ENCODE measurements around the gene SP140. TPM values are rescaled to one million over a fixed set of nuclear protein-coding genes. Genes with fewer than 3 reads are reported as not detected.

Gene SP140
- total RNA-seq, 1 donor from 2014 or later = 0.06 TPM

GRCh38 chr2:230347659-230348305, 122.2 kb downstream of the SP140 start:
- Histone ChIP-seq H3K4me2 (no peak overlapping the region), H3K27me3 (no peaks in the 10 kb centered on the region), H3K36me3 (peaks cover 6% of the 10 kb centered on the region), H3K9ac (no peak overlapping the region), H3K79me2 (ENCODE audit: low read depth) (no peaks in the 10 kb centered on the region), H2AFZ (replicated peaks) (no peak overlapping the region), H3K9me3 (ENCODE audit: low read depth) (no peaks in the 10 kb centered on the region), H3K27ac (no peak overlapping the region), H3K4me1 (no peaks in the 10 kb centered on the region), H3K4me3 (no peak overlapping the region), H3F3A (ENCODE audit: low read depth) (no peaks in the 10 kb centered on the region), H4K20me1 (ENCODE audit: low read depth) (no peaks in the 10 kb centered on the region)
- Mint-ChIP-seq H3K27me3 (ENCODE audit: insufficient read depth, low read depth) (no peaks in the 10 kb centered on the region), H3K4me3 (no peak overlapping the region), H3K9me3 (peaks cover 6% of the 10 kb centered on the region), H3K36me3 (no peaks in the 10 kb centered on the region), H3K4me1 (no peaks in the 10 kb centered on the region), H3K27ac (no peak overlapping the region)
- TF ChIP-seq EZH2 (IDR thresholded peaks at IDR 0.05) (no peak), EZH2phosphoT487 (IDR thresholded peaks at IDR 0.05) (no peak), CTCF (IDR thresholded peaks at IDR 0.05) (no peak)
- no peak for DNase-seq (ENCODE audit: low spot score)

- Histone ChIP-seq H3K9me3 (ENCODE audit: low read depth) (no peaks in the 10 kb centered on the region), H3K4me3 (no peak overlapping the region), H3K4me1 (no peaks in the 10 kb centered on the region), H3K36me3 (peaks cover 6% of the 10 kb centered on the region), H3K79me2 (ENCODE audit: low read depth) (no peaks in the 10 kb centered on the region), H3K4me2 (no peak overlapping the region), H2AFZ (replicated peaks) (no peak overlapping the region), H3K9ac (no peak overlapping the region), H3K27me3 (no peaks in the 10 kb centered on the region), H3F3A (ENCODE audit: low read depth) (no peaks in the 10 kb centered on the region), H3K27ac (no peak overlapping the region), H4K20me1 (ENCODE audit: low read depth) (no peaks in the 10 kb centered on the region)
- TF ChIP-seq EZH2phosphoT487 (IDR thresholded peaks at IDR 0.05) (no peak), EZH2 (IDR thresholded peaks at IDR 0.05) (no peak), CTCF (IDR thresholded peaks at IDR 0.05) (no peak)
- H3K36me3 Mint-ChIP-seq = no peaks in the 10 kb centered on the region
- peaks cover 3% of the 10 kb centered on the region for H3K9me3 Mint-ChIP-seq
- H3K27me3 Mint-ChIP-seq (ENCODE audit: insufficient read depth, low read depth) = no peaks in the 10 kb centered on the region
- H3K4me1 Mint-ChIP-seq = no peaks in the 10 kb centered on the region
- H3K27ac Mint-ChIP-seq = no peak overlapping the region
- H3K4me3 Mint-ChIP-seq = no peak overlapping the region
- DNase-seq (ENCODE audit: low spot score) = no peak
These were observed 123.3 kb downstream of the SP140 start for GRCh38 chr2:230348787-230349186.

- no peak overlapping the region for H3K27ac Mint-ChIP-seq
- Histone ChIP-seq H2AFZ (replicated peaks) (no peak overlapping the region), H3K36me3 (no peaks in the 10 kb centered on the region)
These were observed 130.5 kb downstream of the SP140 start for GRCh38 chr2:230356084-230356483.

GRCh38 chr2:230358305-230358704, 132.8 kb downstream of the SP140 start:
- Mint-ChIP-seq H3K36me3 (no peaks in the 10 kb centered on the region), H3K9me3 (peaks cover 4% of the 10 kb centered on the region), H3K4me3 (no peak overlapping the region), H3K4me1 (no peaks in the 10 kb centered on the region), H3K27me3 (ENCODE audit: insufficient read depth, low read depth) (no peaks in the 10 kb centered on the region), H3K27ac (no peak overlapping the region)
- Histone ChIP-seq H3K9me3 (ENCODE audit: low read depth) (no peaks in the 10 kb centered on the region), H3K27ac (no peak overlapping the region), H3K4me2 (no peak overlapping the region), H4K20me1 (ENCODE audit: low read depth) (no peaks in the 10 kb centered on the region), H3K4me1 (no peaks in the 10 kb centered on the region), H3F3A (ENCODE audit: low read depth) (no peaks in the 10 kb centered on the region), H3K9ac (no peak overlapping the region), H2AFZ (replicated peaks) (no peak overlapping the region), H3K79me2 (ENCODE audit: low read depth) (no peaks in the 10 kb centered on the region), H3K27me3 (no peaks in the 10 kb centered on the region), H3K4me3 (no peak overlapping the region), H3K36me3 (no peaks in the 10 kb centered on the region)
- TF ChIP-seq CTCF (IDR thresholded peaks at IDR 0.05) (no peak), EZH2 (IDR thresholded peaks at IDR 0.05) (no peak), EZH2phosphoT487 (IDR thresholded peaks at IDR 0.05) (no peak)
- no peak for DNase-seq (ENCODE audit: low spot score)

More at GRCh38 chr2:230356084-230356483, 130.5 kb downstream of the SP140 start:
- H3K4me2 ChIP-seq = no peak overlapping the region
- H3K36me3 Mint-ChIP-seq = no peaks in the 10 kb centered on the region
- no peaks in the 10 kb centered on the region for H3K9me3 ChIP-seq (ENCODE audit: low read depth)
- no peaks in the 10 kb centered on the region for H3K79me2 ChIP-seq (ENCODE audit: low read depth)
- no peaks in the 10 kb centered on the region for H3K4me1 ChIP-seq
- TF ChIP-seq EZH2phosphoT487 (IDR thresholded peaks at IDR 0.05) = no peak
- H3K27ac ChIP-seq = no peak overlapping the region
- no peaks in the 10 kb centered on the region for H3K27me3 Mint-ChIP-seq (ENCODE audit: insufficient read depth, low read depth)
- H3K9ac ChIP-seq = no peak overlapping the region
- no peak for DNase-seq (ENCODE audit: low spot score)
- H3K27me3 ChIP-seq = no peaks in the 10 kb centered on the region
- no peaks in the 10 kb centered on the region for H3K4me1 Mint-ChIP-seq
- H3K4me3 Mint-ChIP-seq = no peak overlapping the region
- H3K9me3 Mint-ChIP-seq = peaks cover 4% of the 10 kb centered on the region
- H3F3A ChIP-seq (ENCODE audit: low read depth) = no peaks in the 10 kb centered on the region
- no peak overlapping the region for H3K4me3 ChIP-seq
- H4K20me1 ChIP-seq (ENCODE audit: low read depth) = no peaks in the 10 kb centered on the region

All from neural progenitor cell (in vitro differentiated cells).